ENCODE measurements around the gene TRERF1.

GRCh38 chr6:42176981-42177380 is 274.7 kb downstream of the TRERF1 start:
- TF ChIP-seq EZH2 (IDR thresholded peaks at IDR 0.05) (no peak), POLR2AphosphoS5 (IDR thresholded peaks at IDR 0.05; ENCODE audit: borderline replicate concordance, low read depth, low read length) (no peak)

Data from SK-N-MC (cell line).